ENCODE results near the gene LINS1. TPM values are rescaled to one million over a fixed set of nuclear protein-coding genes. Genes with fewer than 3 reads are reported as not detected.

Gene LINS1
- total and polyA plus RNA-seq, 2 donors (not counting 1 experiment from before 2014, with no cell fraction given): 14.3 to 46.4 TPM

GRCh38 chr15:100593431-100593830, 8.6 kb downstream of the LINS1 start:
- POLR2A ChIA-PET: no interaction called here
- CTCF ChIA-PET: no interaction called here
- peaks cover 26% of the 10 kb centered on the region for H3K4me1 Mint-ChIP-seq
- Histone ChIP-seq H3K9me3 (ENCODE audit: control extremely low read depth in 1 of 3, control insufficient read depth in 2 of 3, insufficient read depth in 1 of 3, low read length in 2 of 3) (peaks cover 0 to 16% (median 3%) of the 10 kb centered on the region in 3 donors), H3K4me2 (replicated peaks; ENCODE audit: low read depth, low read length, poor library complexity, severe bottlenecking) (no peak overlapping the region), H3K36me3 (replicated peaks in 1 of 2; ENCODE audit: control extremely low read depth in 1 of 2, control insufficient read depth in 1 of 2, extremely low read depth in 1 of 2, insufficient read depth in 2 of 2, low read length in 1 of 2) (no peaks in the 10 kb centered on the region), H3K9ac (ENCODE audit: low read length) (no peak overlapping the region), H3K27me3 (replicated peaks in 1 of 4; ENCODE audit: control extremely low read depth in 1 of 4, control insufficient read depth in 3 of 4, insufficient read depth in 4 of 4, low read length in 3 of 4) (no peaks in the 10 kb centered on the region), H3K4me1 (ENCODE audit: control insufficient read depth in 2 of 2, insufficient read depth in 2 of 2, low read length in 2 of 2) (peaks cover 5 to 7% of the 10 kb centered on the region in 2 donors), H2AFZ (ENCODE audit: insufficient read depth, low read depth, low read length, poor library complexity, severe bottlenecking) (no peak overlapping the region), H3K4me3 (ENCODE audit: control extremely low read depth in 1 of 5, extremely low read depth in 1 of 5, insufficient read depth in 1 of 5, low read depth in 2 of 5, low read length in 4 of 5) (no peak overlapping the region), H4K20me1 (ENCODE audit: control insufficient read depth, insufficient read depth, low read length, poor library complexity, severe bottlenecking) (no peaks in the 10 kb centered on the region), H3K27ac (ENCODE audit: low read length in 2 of 2) (no peak overlapping the region), H3K79me2 (ENCODE audit: control insufficient read depth, insufficient read depth, low read length) (peaks cover 78% of the 10 kb centered on the region)
- H3K27me3 Mint-ChIP-seq: no peaks in the 10 kb centered on the region
- no CpG with 5 or more reads among the region's 2 CpGs for WGBS (ENCODE audit: insufficient coverage)
- H3K27ac Mint-ChIP-seq: no peak overlapping the region
- DNase-seq: no peak
- ATAC-seq (ENCODE audit: low read depth): no peak
- intact Hi-C loops (cut with micrococcal nuclease): no loop called here
- no peak overlapping the region for H3K4me3 Mint-ChIP-seq
- TF ChIP-seq CTCF (IDR thresholded peaks at IDR 0.05) (no peak), EZH2 (IDR thresholded peaks at IDR 0.05; ENCODE audit: borderline replicate concordance, insufficient read depth, low read depth, low read length, poor library complexity, severe bottlenecking) (no peak)
- H3K9me3 Mint-ChIP-seq (ENCODE audit: insufficient read depth): no peaks in the 10 kb centered on the region

GRCh38 chr15:100592898-100593297, 9.1 kb downstream of the LINS1 start:
- no peaks in the 10 kb centered on the region for H3K27me3 Mint-ChIP-seq
- Histone ChIP-seq H3K36me3 (replicated peaks in 1 of 2; ENCODE audit: control extremely low read depth in 1 of 2, control insufficient read depth in 1 of 2, extremely low read depth in 1 of 2, insufficient read depth in 2 of 2, low read length in 1 of 2) (no peaks in the 10 kb centered on the region), H3K9ac (ENCODE audit: low read length) (no peak overlapping the region), H3K4me2 (replicated peaks; ENCODE audit: low read depth, low read length, poor library complexity, severe bottlenecking) (no peak overlapping the region), H3K27ac (ENCODE audit: low read length in 2 of 2) (no peak overlapping the region), H3K4me3 (ENCODE audit: control extremely low read depth in 1 of 5, extremely low read depth in 1 of 5, insufficient read depth in 1 of 5, low read depth in 2 of 5, low read length in 4 of 5) (no peak overlapping the region), H4K20me1 (ENCODE audit: control insufficient read depth, insufficient read depth, low read length, poor library complexity, severe bottlenecking) (no peaks in the 10 kb centered on the region), H2AFZ (ENCODE audit: insufficient read depth, low read depth, low read length, poor library complexity, severe bottlenecking) (no peak overlapping the region), H3K4me1 (ENCODE audit: control insufficient read depth in 2 of 2, insufficient read depth in 2 of 2, low read length in 2 of 2) (peaks cover 5 to 7% of the 10 kb centered on the region in 2 donors), H3K79me2 (ENCODE audit: control insufficient read depth, insufficient read depth, low read length) (peaks cover 79% of the 10 kb centered on the region), H3K9me3 (ENCODE audit: control extremely low read depth in 1 of 3, control insufficient read depth in 2 of 3, insufficient read depth in 1 of 3, low read length in 2 of 3) (peaks cover 0 to 19% (median 5%) of the 10 kb centered on the region in 3 donors), H3K27me3 (replicated peaks in 1 of 4; ENCODE audit: control extremely low read depth in 1 of 4, control insufficient read depth in 3 of 4, insufficient read depth in 4 of 4, low read length in 3 of 4) (no peaks in the 10 kb centered on the region)
- H3K27ac Mint-ChIP-seq: no peak overlapping the region
- ChIA-PET POLR2A (no interaction called here), CTCF (no interaction called here)
- TF ChIP-seq CTCF (IDR thresholded peaks at IDR 0.05) (no peak), EZH2 (IDR thresholded peaks at IDR 0.05; ENCODE audit: borderline replicate concordance, insufficient read depth, low read depth, low read length, poor library complexity, severe bottlenecking) (no peak)
- no peaks in the 10 kb centered on the region for H3K9me3 Mint-ChIP-seq (ENCODE audit: insufficient read depth)
- ATAC-seq (ENCODE audit: low read depth): no peak
- H3K4me3 Mint-ChIP-seq: no peak overlapping the region
- no CpG with 5 or more reads among the region's 3 CpGs for WGBS (ENCODE audit: insufficient coverage)
- peaks cover 24% of the 10 kb centered on the region for H3K4me1 Mint-ChIP-seq
- intact Hi-C loops (cut with micrococcal nuclease): no loop called here
- no peak for DNase-seq
